PC-9 (cell line): ENCODE measurements around the gene APEH. TPM values are rescaled to one million over a fixed set of nuclear protein-coding genes. Genes with fewer than 3 reads are reported as not detected.

Experiments used
- BruUV-seq: library from RNA; stranded (reverse); fragments of 400-500 nt; replicated peaks from 2 replicates; lab custom pipeline; 2021; lab: Mats Ljungman, UMichigan
- CTCF ChIA-PET: fragments of 300-600 bp; sonication (Branson Sonifier 250); formaldehyde crosslinking; loops from one replicate; lab custom pipeline; 2022; ENCODE audit warnings: antibody characterized with exemption; lab: Charles Lee
- POLR2A ChIA-PET: fragments of 300-600 bp; sonication (Branson Sonifier 250); formaldehyde crosslinking; loops from one replicate; lab custom pipeline; 2022; ENCODE audit warnings: antibody characterized with exemption; ENCODE audit not compliant: unreplicated experiment; lab: Charles Lee
- DNase-seq, 2 experiments: peaks; one replicate each; pipeline versions ENCODE4 v3.0.0 to v3.0.0-alpha.2; 2015 to 2022; ENCODE audit warnings: mixed read lengths in 1 of 2
- H2AFZ ChIP-seq: fragments of 200-600 bp; sonication (generic); 2 replicates; pipeline ENCODE4 v1.8.1; 2017; ENCODE audit warnings: antibody characterized with exemption
- H3F3A ChIP-seq: fragments of 200-600 bp; sonication (generic); 2 replicates; pipeline ENCODE4 v1.8.1; 2017; ENCODE audit warnings: antibody characterized with exemption, mild to moderate bottlenecking, low read depth; ENCODE audit not compliant: insufficient read depth
- H3K27ac ChIP-seq: fragments of 200-600 bp; sonication (generic); 2 replicates; pipeline ENCODE4 v1.6.1; 2016; ENCODE audit warnings: mixed run types
- H3K27me3 ChIP-seq: fragments of 200-600 bp; sonication (generic); 2 replicates; pipeline ENCODE4 v1.6.1; 2016; ENCODE audit warnings: low read depth, mixed run types; ENCODE audit not compliant: insufficient read depth
- H3K36me3 ChIP-seq: fragments of 200-600 bp; sonication (generic); 2 replicates; pipeline ENCODE4 v1.6.1; 2016; ENCODE audit warnings: low read depth, mixed run types
- H3K4me1 ChIP-seq: fragments of 200-600 bp; sonication (generic); replicated peaks from 2 replicates; pipeline ENCODE4 v1.6.1; 2016; ENCODE audit warnings: mixed run types; ENCODE audit not compliant: insufficient read depth
- H3K4me2 ChIP-seq: fragments of 200-600 bp; sonication (generic); 2 replicates; pipeline ENCODE4 v1.6.1; 2017; ENCODE audit warnings: mixed run types
- H3K4me3 ChIP-seq: fragments of 200-600 bp; sonication (generic); 2 replicates; pipeline ENCODE4 v1.6.1; 2016; ENCODE audit warnings: mixed run types
- H3K79me2 ChIP-seq: fragments of 200-600 bp; sonication (generic); 2 replicates; pipeline ENCODE4 v1.6.1; 2017; ENCODE audit warnings: low read depth, mixed run types
- H3K9me2 ChIP-seq: fragments of 200-600 bp; sonication (generic); 2 replicates; pipeline ENCODE4 v1.8.1; 2017; ENCODE audit warnings: mild to moderate bottlenecking; ENCODE audit not compliant: insufficient read depth
- H3K9me3 ChIP-seq: fragments of 200-600 bp; sonication (generic); 2 replicates; pipeline ENCODE4 v1.8.1; 2016; ENCODE audit warnings: low read depth; ENCODE audit not compliant: insufficient read depth
- H4K20me1 ChIP-seq: fragments of 200-600 bp; sonication (generic); 2 replicates; pipeline ENCODE4 v1.8.1; 2017; ENCODE audit not compliant: insufficient read depth
- EZH2 ChIP-seq: fragments of 200-600 bp; sonication (generic); IDR thresholded peaks from 2 replicates; pipeline ENCODE4 v1.8.0; 2017; ENCODE audit warnings: antibody characterized with exemption, low read depth
- intact Hi-C: fragments of 100-400 bp; cut with micrococcal nuclease; formaldehyde crosslinking; loops from one replicate; pipeline ENCODE4 v1.10.0; 2022; ENCODE audit not compliant: unreplicated experiment
- total RNA-seq: library from RNA; stranded (reverse); gene quantifications from 2 replicates; pipeline ENCODE4 v1.2.3, GENCODE V29; 2021
- TF ChIP-seq, protein P1 (sequence below): fragments of 200-600 bp; sonication (generic); conservative IDR thresholded peaks from 2 replicates; pipeline ENCODE4 v1.6.1; 2017; ENCODE audit warnings: mixed run types, antibody characterized with exemption, mild to moderate bottlenecking, moderate library complexity

The APEH gene
- total RNA-seq, 1 experiment from 2014 or later, result 131 TPM

DNA sequence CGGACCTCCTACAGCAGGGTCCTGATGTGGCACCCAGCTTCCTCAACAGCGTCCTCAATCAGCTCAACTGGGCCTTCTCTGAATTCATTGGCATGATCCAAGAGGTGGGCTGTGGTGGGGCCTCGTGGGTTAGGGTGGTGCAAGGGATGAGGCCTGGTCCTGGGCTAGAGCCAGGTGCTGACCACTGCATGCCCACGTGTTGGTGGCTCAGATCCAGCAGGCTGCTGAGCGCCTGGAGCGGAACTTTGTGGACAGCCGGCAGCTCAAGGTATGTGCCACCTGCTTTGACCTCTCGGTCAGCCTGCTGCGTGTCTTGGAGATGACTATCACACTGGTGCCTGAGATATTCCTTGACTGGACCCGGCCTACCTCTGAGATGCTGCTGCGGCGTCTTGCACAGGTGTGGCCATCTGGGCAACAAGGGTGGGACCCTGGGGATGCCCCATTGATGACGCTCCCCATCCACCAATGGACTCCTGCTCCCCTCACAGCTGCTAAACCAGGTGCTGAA is 41.5 kb downstream of the APEH start:
- Histone ChIP-seq H3K9me2 (no peaks in the 10 kb centered on the region), H3K79me2 (no peaks in the 10 kb centered on the region), H3K4me2 (no peak overlapping the region), H2AFZ (no peak overlapping the region), H3K9me3 (no peaks in the 10 kb centered on the region), H3K27ac (no peak overlapping the region), H3K4me3 (no peak overlapping the region), H3F3A (peaks cover under 1% of the 10 kb centered on the region; the same call in 1 of the 2 replicates), H3K36me3 (no peaks in the 10 kb centered on the region), H4K20me1 (no peaks in the 10 kb centered on the region), H3K4me1 (no peaks in the 10 kb centered on the region), H3K27me3 (no peaks in the 10 kb centered on the region)
- TF ChIP-seq EZH2, result no peak
- TF ChIP-seq, protein P1, sequence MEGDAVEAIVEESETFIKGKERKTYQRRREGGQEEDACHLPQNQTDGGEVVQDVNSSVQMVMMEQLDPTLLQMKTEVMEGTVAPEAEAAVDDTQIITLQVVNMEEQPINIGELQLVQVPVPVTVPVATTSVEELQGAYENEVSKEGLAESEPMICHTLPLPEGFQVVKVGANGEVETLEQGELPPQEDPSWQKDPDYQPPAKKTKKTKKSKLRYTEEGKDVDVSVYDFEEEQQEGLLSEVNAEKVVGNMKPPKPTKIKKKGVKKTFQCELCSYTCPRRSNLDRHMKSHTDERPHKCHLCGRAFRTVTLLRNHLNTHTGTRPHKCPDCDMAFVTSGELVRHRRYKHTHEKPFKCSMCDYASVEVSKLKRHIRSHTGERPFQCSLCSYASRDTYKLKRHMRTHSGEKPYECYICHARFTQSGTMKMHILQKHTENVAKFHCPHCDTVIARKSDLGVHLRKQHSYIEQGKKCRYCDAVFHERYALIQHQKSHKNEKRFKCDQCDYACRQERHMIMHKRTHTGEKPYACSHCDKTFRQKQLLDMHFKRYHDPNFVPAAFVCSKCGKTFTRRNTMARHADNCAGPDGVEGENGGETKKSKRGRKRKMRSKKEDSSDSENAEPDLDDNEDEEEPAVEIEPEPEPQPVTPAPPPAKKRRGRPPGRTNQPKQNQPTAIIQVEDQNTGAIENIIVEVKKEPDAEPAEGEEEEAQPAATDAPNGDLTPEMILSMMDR, result no peak
- ChIA-PET POLR2A (no interaction called here), CTCF (no interaction called here)
- no peak for DNase-seq
- intact Hi-C loops, result loop anchor here (10.0 kb wide), 1 partner anchor 389 kb away; no protein-coding TSS in a partner anchor
- no TSS peak for BruUV-seq

DNA sequence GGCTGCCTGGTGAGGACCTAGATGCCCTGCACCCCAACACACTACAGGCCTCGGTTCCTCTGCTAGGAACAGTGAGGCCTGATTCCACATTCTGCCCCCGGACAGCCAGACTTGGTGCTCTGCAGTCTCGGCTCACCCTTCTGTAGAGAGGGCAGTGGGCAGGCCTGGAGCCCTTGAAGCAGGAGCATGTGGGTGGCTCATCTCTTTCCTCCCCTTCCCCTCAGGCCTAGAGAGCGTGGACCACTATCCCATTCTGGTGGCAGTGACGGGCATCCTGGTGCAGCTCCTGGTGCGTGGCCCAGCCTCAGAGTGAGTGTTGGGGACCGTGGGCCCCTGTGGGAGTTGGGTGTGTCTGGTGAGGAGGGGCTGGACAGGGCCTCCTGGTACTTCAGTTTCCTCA is 42.0 kb downstream of the APEH start:
- intact Hi-C loops, result loop anchor here (10.0 kb wide), 1 partner anchor 389 kb away; no protein-coding TSS in a partner anchor
- CTCF ChIA-PET, result no interaction called here
- POLR2A ChIA-PET, result no interaction called here

DNA sequence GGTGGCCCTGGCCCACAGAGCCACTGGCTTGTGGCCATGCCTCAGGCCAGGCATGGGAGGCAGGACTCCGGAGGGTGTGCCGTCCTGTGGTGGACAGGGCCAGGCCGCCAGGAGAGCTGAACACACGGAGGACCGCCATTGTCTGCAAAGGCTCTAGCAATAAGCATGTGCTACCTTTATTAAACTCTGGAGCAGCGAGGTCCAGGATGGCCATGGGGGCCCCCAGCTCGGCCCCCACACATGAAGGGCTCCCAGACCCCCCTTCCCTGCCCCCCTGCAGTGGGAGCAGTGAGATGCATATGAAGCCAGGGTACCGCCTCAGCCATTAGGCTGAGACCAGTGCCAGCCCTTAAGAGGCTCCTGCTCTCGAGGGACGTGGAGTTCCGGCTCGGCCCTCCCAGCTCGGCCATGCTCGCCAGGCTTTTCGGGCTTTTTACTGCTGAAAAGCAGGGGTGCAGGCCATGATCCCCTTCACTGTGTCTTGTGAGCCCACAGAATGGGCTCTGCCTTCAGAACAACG is 42.6 kb downstream of the APEH start:
- H3K4me3 ChIP-seq, result no peak overlapping the region
- H3K27me3 ChIP-seq, result no peaks in the 10 kb centered on the region
- H3K79me2 ChIP-seq, result no peaks in the 10 kb centered on the region
- no peak for TF ChIP-seq EZH2
- TF ChIP-seq, protein P1, result no peak
- H3F3A ChIP-seq, result no peaks in the 10 kb centered on the region; the same call in 1 of the 2 replicates
- intact Hi-C loops, result loop anchor here (10.0 kb wide), 1 partner anchor 388 kb away; no protein-coding TSS in a partner anchor
- H4K20me1 ChIP-seq, result no peaks in the 10 kb centered on the region
- H3K27ac ChIP-seq, result no peak overlapping the region
- no peaks in the 10 kb centered on the region for H3K9me3 ChIP-seq
- no peak overlapping the region for H2AFZ ChIP-seq
- no peak for DNase-seq
- H3K9me2 ChIP-seq, result no peaks in the 10 kb centered on the region
- H3K4me2 ChIP-seq, result no peak overlapping the region
- no TSS peak for BruUV-seq
- ChIA-PET CTCF (no interaction called here), POLR2A (no interaction called here)
- no peaks in the 10 kb centered on the region for H3K36me3 ChIP-seq
- H3K4me1 ChIP-seq, result no peaks in the 10 kb centered on the region

More for the DNA sequence above, 42.0 kb downstream of the APEH start:
- H3K27me3 ChIP-seq, result no peaks in the 10 kb centered on the region
- no peak overlapping the region for H3K27ac ChIP-seq
- no peaks in the 10 kb centered on the region for H3K79me2 ChIP-seq
- no peaks in the 10 kb centered on the region for H3K4me1 ChIP-seq
- no peak overlapping the region for H3K4me2 ChIP-seq
- H3K9me2 ChIP-seq, result no peaks in the 10 kb centered on the region
- H2AFZ ChIP-seq, result no peak overlapping the region
- H3K36me3 ChIP-seq, result no peaks in the 10 kb centered on the region
- no TSS peak for BruUV-seq
- no peak for DNase-seq
- no peaks in the 10 kb centered on the region for H4K20me1 ChIP-seq
- TF ChIP-seq, protein P1, result no peak
- TF ChIP-seq EZH2, result no peak
- no peak overlapping the region for H3K4me3 ChIP-seq
- H3K9me3 ChIP-seq, result no peaks in the 10 kb centered on the region
- no peaks in the 10 kb centered on the region; the same call in 1 of the 2 replicates for H3F3A ChIP-seq
